ENCODE measurements around the gene AAGAB. TPM values are rescaled to one million over a fixed set of nuclear protein-coding genes. Genes with fewer than 3 reads are reported as not detected.
"Not testable (repeated sequence)": the region's sequence is repeated elsewhere in the genome, so short reads cannot be mapped to it uniquely, and the experiment has no call there.

AAGAB gene
- total RNA-seq, 1 experiment from 2014 or later = 34.9 TPM

- in situ Hi-C loops (cut with HindIII; ENCODE audit: low pct_unique_long_range_greater_than_20kb, low sequenced_read_pairs); DNase-seq (ENCODE audit: low read depth): not testable (repeated sequence)
Measured at GRCh38 chr15:67258412-67258811, 4.0 kb upstream of the AAGAB start.

GRCh38 chr15:67256051-67256450, 1.6 kb upstream of the AAGAB start:
- in situ Hi-C loops (cut with HindIII; ENCODE audit: low pct_unique_long_range_greater_than_20kb, low sequenced_read_pairs) = no loop called here
- no peak for DNase-seq (ENCODE audit: low read depth)

- in situ Hi-C loops (cut with HindIII; ENCODE audit: low pct_unique_long_range_greater_than_20kb, low sequenced_read_pairs) = no loop called here
Measured at GRCh38 chr15:67253549-67254237, 768 bp downstream of the AAGAB start.

GRCh38 chr15:67253101-67253500, 1.4 kb downstream of the AAGAB start:
- in situ Hi-C loops (cut with HindIII; ENCODE audit: low pct_unique_long_range_greater_than_20kb, low sequenced_read_pairs) = no loop called here
- DNase-seq (ENCODE audit: low read depth) = no peak

More at GRCh38 chr15:67253549-67254237, 768 bp downstream of the AAGAB start:
- peak; percentile 23 for DNase-seq (ENCODE audit: low read depth)

- no peak for DNase-seq (ENCODE audit: low read depth)
- in situ Hi-C loops (cut with HindIII; ENCODE audit: low pct_unique_long_range_greater_than_20kb, low sequenced_read_pairs) = no loop called here
Measured at GRCh38 chr15:67251318-67251717, 3.1 kb downstream of the AAGAB start.

GRCh38 chr15:67249830-67250229, 4.6 kb downstream of the AAGAB start:
- DNase-seq (ENCODE audit: low read depth) = no peak
- in situ Hi-C loops (cut with HindIII; ENCODE audit: low pct_unique_long_range_greater_than_20kb, low sequenced_read_pairs) = no loop called here

DNA sequence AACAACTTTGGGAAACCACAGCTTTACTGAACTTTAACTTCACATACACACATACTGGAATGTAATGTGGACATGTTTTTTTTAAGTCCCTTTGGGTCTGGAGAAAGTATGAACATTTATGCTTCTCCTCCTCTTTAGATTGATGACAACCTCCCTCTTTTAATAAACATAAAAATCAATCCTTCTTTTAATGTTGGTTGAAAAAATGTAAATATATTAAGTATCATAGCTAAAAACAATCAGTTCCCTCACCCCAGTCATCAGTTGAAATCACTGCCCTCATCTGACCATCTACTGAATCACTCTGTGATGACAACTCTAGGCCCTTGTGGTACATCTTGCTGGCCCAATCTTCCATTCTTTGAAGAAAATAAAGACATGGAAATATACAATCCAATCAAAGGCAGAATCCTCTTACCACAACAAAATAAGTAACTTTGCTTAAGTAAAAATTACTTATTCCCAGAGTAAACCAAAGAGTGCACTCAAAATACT, 6.4 kb downstream of the AAGAB start:
- in situ Hi-C loops (cut with HindIII; ENCODE audit: low pct_unique_long_range_greater_than_20kb, low sequenced_read_pairs) = no loop called here
- DNase-seq (ENCODE audit: low read depth) = no peak

DNA sequence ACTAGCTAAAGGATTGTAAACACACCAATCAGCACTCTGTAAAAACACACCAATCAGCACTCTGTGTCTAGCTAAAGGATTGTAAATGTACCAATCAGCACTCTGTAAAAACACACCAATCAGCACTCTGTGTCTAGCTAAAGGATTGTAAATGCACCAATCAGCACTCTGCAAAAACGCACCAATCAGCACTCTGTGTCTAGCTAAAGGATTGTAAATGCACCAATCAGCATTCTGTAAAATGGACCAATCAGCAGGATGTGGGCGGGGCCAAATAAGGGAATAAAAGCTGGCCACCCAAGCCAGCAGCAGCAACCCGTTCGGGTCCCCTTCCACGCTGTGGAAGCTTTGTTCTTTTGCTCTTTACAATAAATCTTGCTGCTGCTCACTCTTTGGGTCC, 7.9 kb downstream of the AAGAB start:
- DNase-seq (ENCODE audit: low read depth); in situ Hi-C loops (cut with HindIII; ENCODE audit: low pct_unique_long_range_greater_than_20kb, low sequenced_read_pairs): not testable (repeated sequence)

GRCh38 chr15:67244971-67245478, 9.4 kb downstream of the AAGAB start:
- in situ Hi-C loops (cut with HindIII; ENCODE audit: low pct_unique_long_range_greater_than_20kb, low sequenced_read_pairs) = no loop called here
- DNase-seq (ENCODE audit: low read depth) = no peak

- in situ Hi-C loops (cut with HindIII; ENCODE audit: low pct_unique_long_range_greater_than_20kb, low sequenced_read_pairs) = no loop called here
- no peak for DNase-seq (ENCODE audit: low read depth)
Measured at GRCh38 chr15:67242708-67243111, 11.8 kb downstream of the AAGAB start.

DNA sequence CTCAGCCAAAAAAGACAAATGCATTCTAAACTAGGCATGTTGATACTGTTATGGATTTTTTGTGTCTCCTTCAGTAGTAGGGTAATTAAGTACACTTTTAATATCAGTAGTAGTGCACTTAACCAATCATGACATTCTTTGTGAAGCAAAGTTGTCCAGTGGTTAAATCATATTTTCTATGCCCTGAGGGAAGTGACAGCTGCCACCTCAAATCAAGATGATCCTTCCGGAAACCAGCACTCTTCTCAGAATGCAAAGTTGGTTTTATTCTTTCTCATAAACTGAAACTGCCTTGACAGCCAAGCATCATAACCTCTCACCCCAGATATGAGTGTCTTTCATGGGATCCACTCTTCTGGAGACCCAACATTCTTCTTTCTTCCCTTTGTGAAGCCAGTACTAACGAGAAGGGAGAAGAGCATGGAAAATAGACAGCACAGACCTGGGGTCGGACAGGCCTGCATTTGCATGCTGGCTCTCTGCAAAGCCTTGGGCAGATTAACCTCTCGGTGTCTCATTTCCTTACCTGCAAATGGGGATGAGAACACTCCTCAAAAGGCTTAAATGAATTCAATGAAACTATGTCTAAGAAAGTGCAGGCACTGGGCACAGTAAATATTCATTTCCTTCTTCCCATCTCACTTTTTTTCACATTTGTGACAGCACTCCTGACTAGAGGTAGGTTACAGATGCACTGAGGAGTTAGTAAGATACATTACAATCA, 13.2 kb downstream of the AAGAB start:
- no peak for DNase-seq (ENCODE audit: low read depth)
- in situ Hi-C loops (cut with HindIII; ENCODE audit: low pct_unique_long_range_greater_than_20kb, low sequenced_read_pairs) = no loop called here

DNA sequence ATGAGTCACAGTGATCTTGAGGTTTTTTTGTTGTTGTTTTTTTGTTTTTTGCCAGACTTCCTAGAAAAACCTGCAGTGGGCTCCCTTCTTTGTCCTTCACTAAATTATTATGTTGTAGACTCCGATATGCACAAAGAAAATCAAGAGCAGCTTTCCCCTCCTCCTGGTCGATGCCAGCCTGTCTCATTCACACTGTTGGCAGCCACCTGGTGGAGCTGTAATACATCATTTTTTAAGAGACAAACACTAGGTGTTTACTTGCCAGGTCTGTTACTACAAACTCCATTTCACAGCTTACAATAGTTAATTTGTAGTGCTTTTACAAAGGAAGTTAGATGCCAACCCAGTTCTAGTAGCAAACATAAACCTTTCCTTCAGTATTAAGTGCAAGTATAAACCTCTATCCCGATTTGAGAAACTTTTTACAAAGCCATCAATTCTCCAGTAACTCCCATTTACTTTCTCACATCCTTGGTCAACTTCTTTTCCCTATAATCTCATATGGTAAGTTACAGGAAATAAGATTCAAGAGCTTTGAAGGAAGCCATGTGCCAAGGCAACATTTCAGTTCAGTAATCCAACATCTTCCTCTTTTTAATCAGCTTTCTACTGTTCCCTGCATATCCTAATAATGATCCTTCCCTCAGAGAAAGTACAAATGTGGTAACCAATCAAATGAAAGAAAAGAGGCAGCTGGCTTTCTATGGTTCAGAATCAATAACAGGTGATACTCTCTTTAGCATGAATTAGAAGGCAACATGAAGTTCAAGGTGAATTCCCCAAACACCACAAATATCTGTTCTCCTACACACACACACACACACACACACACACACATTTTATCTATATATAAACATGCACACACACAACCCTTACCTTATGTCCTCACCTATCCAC, 14.0 kb downstream of the AAGAB start:
- peak; percentile 24 for DNase-seq (ENCODE audit: low read depth)
- in situ Hi-C loops (cut with HindIII; ENCODE audit: low pct_unique_long_range_greater_than_20kb, low sequenced_read_pairs) = no loop called here

DNA sequence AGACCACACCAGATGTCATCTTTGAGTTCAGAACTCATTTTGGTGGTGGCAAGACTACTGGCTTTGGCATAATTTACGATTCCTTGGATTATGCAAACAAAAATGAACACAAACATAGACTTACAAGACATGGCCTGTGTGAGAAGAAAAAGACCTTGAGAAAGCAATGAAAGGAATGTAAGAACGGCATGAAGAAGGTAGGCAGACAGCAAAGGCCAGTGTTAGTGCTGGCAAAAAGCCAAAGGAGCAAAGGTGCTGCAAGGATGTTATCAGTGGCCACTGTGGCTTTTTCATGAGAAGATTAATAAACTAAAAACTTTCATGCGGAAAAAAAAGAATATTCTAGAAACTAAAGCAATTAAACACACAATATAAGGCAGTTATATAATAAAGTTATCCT, 21.9 kb downstream of the AAGAB start:
- DNase-seq (ENCODE audit: low read depth) = peak; percentile 21
- in situ Hi-C loops (cut with HindIII; ENCODE audit: low pct_unique_long_range_greater_than_20kb, low sequenced_read_pairs) = no loop called here

DNA sequence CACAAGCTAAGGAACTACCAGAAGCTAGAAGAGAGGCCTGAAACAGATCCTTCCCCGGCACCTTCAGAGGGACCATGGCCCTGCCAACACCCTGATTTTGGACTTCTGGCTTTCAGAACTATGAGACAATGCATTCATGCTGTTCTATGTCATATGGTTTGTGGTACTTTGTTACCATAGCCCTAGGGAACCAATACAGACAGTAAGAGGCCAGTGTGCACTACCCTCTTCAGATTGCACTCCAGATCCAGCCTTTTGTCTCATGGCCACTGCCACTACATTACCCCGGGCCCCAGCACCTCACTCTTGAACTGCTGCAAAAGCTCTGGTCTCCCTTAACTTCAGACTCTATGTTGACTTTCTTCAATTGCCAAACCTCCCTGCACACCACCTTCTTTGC, 24.0 kb downstream of the AAGAB start:
- no peak for DNase-seq (ENCODE audit: low read depth)
- in situ Hi-C loops (cut with HindIII; ENCODE audit: low pct_unique_long_range_greater_than_20kb, low sequenced_read_pairs) = no loop called here

GRCh38 chr15:67228286-67228685, 26.2 kb downstream of the AAGAB start:
- in situ Hi-C loops (cut with HindIII; ENCODE audit: low pct_unique_long_range_greater_than_20kb, low sequenced_read_pairs) = no loop called here
- no peak for DNase-seq (ENCODE audit: low read depth)

GRCh38 chr15:67227846-67228245, 26.6 kb downstream of the AAGAB start:
- in situ Hi-C loops (cut with HindIII; ENCODE audit: low pct_unique_long_range_greater_than_20kb, low sequenced_read_pairs) = no loop called here
- no peak for DNase-seq (ENCODE audit: low read depth)

GRCh38 chr15:67227431-67227830, 27.0 kb downstream of the AAGAB start:
- DNase-seq (ENCODE audit: low read depth) = no peak
- in situ Hi-C loops (cut with HindIII; ENCODE audit: low pct_unique_long_range_greater_than_20kb, low sequenced_read_pairs) = no loop called here

DNA sequence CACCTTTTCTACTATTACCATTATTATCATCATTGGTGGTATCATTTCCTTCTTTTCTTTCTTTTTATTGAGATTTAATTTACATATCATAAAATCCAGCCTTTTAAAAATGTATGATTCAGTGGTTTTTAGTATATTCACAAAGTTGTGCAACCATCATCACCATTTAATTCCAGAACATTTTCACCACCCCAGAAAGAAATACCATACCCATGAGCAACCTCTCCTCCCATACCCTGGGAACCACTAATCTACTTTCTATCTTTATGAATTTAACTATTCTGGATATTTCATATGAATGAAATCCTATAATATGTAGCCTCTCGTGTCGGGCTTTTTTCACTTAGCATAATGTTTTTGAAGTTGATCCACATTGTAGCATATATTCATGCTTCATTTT, 29.1 kb downstream of the AAGAB start:
- in situ Hi-C loops (cut with HindIII; ENCODE audit: low pct_unique_long_range_greater_than_20kb, low sequenced_read_pairs) = no loop called here
- no peak for DNase-seq (ENCODE audit: low read depth)

DNA sequence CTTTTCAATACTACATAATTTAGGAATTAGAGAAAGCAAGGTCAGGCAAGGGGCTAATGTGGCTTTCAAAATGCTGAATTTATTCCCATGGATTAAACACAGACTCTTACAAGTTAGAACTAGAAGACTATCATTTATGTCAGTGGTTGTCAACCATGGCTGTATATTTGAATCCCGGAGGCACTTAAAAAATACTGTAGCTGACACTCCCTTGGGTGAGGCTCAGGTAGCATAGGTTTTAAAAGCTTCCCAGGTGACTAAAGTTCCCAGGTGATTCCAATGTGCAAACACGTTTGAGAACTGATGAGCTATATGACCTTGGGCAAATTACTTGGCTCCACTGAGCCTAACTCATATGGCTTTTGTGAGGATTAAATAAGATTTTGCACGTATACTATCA, 29.6 kb downstream of the AAGAB start:
- DNase-seq (ENCODE audit: low read depth) = no peak
- in situ Hi-C loops (cut with HindIII; ENCODE audit: low pct_unique_long_range_greater_than_20kb, low sequenced_read_pairs) = no loop called here
